BJ (cell line): Measurements from ENCODE around the gene ADCY2. TPM values are rescaled to one million over a fixed set of nuclear protein-coding genes. Genes with fewer than 3 reads are reported as not detected.

Source experiments
- CTCF ChIA-PET: fragments of 350-600 bp; formaldehyde crosslinking; extraction: SDS; loops from one replicate; lab custom pipeline; 2021; ENCODE audit warnings: antibody characterized with exemption, inconsistent platforms; lab: Yijun Ruan, JAX
- POLR2A ChIA-PET: fragments of 300-600 bp; sonication (Branson Sonifier 250); formaldehyde crosslinking; extraction: SDS; loops from one replicate; lab custom pipeline; 2021; ENCODE audit warnings: antibody characterized with exemption; lab: Charles Lee
- DNase-seq: peaks from one replicate; pipeline ENCODE4 v3.0.0-alpha.2; 2011; ENCODE audit warnings: low read depth
- H3K27me3 ChIP-seq: 2 replicates; pipeline ENCODE4 v1.6.0; 2011; ENCODE audit warnings: low read length; ENCODE audit not compliant: control insufficient read depth, insufficient read depth
- H3K36me3 ChIP-seq: 2 replicates; pipeline ENCODE4 v1.5.1; 2011; ENCODE audit warnings: low read length; ENCODE audit not compliant: control insufficient read depth, insufficient read depth
- H3K4me3 ChIP-seq: 2 replicates; pipeline ENCODE4 v1.5.1; 2011; ENCODE audit warnings: low read depth, mild to moderate bottlenecking, control low read depth, low read length
- polyA plus RNA-seq: library from polyadenylated mRNA; depleted of rRNA; stranded (reverse); fragments of >200 nt; gene quantifications from 2 replicates; pipeline ENCODE4 v1.2.3, GENCODE V29; 2011
- TF ChIP-seq, protein P1 (sequence below): IDR thresholded peaks from 2 replicates; pipeline ENCODE4 v1.5.1; 2011; ENCODE audit warnings: low read depth, mild to moderate bottlenecking, control low read depth, inconsistent platforms, low read length, moderate library complexity; ENCODE audit not compliant: insufficient read depth

Gene ADCY2
- polyA plus RNA-seq, 1 experiment: not detected

DNA sequence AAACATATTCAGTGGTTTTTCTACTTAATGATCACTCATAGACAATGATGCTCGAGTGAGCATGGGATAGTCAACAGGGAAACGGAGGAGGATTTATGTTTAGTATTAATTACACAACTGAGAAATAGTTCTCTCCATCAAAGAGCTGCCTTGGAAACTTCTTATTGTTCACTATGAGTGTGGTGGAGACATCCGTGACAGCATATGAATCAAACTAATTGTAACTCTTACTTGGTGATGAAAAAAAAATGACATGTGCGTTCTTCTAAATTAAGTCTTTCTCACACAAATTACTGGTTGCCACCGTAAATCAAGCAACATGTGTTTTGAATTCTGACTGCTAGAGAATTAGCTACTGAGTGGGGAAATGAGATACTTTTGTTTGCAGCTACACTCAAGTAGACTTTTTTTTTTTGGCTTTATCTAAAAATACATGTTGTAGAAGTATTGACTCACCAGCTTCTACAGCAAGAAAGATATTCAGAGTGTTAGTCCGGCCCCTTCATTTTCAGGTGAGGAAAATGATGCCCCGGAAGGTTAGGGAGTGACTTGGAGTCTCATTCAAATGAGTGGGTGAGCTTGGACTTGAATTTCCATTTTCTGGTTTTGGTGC, 275.5 kb downstream of the ADCY2 start:
- TF ChIP-seq, protein P1, sequence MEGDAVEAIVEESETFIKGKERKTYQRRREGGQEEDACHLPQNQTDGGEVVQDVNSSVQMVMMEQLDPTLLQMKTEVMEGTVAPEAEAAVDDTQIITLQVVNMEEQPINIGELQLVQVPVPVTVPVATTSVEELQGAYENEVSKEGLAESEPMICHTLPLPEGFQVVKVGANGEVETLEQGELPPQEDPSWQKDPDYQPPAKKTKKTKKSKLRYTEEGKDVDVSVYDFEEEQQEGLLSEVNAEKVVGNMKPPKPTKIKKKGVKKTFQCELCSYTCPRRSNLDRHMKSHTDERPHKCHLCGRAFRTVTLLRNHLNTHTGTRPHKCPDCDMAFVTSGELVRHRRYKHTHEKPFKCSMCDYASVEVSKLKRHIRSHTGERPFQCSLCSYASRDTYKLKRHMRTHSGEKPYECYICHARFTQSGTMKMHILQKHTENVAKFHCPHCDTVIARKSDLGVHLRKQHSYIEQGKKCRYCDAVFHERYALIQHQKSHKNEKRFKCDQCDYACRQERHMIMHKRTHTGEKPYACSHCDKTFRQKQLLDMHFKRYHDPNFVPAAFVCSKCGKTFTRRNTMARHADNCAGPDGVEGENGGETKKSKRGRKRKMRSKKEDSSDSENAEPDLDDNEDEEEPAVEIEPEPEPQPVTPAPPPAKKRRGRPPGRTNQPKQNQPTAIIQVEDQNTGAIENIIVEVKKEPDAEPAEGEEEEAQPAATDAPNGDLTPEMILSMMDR: no peak
- ChIA-PET CTCF (no interaction called here), POLR2A (no interaction called here)
- no peak overlapping the region for H3K4me3 ChIP-seq
- no peak for DNase-seq
- H3K36me3 ChIP-seq: no peaks in the 10 kb centered on the region
- H3K27me3 ChIP-seq: no peaks in the 10 kb centered on the region

DNA sequence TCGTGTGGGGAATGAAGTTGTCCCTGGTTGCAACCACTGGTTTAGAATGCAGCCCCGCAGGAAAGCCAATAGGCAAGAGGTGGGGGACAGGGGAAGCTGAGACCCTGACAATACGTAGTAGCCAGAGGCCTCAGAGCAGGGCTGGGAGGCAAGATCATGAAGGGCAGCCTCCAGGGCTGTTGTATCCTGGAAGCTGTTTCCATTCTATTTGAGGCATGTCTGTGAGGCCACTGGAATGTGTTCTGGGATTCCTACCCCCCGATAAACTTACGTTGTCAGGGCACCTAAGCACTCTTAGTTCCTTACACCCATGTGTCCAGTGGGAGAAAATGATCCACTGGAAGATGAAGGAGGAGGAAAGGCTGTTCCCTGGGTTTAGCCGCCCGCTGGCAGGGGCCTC, 277.7 kb downstream of the ADCY2 start:
- ChIA-PET CTCF (interaction anchor here (1.0 kb wide), 1 partner anchor 13 kb away, joined by 3 read pairs; no protein-coding TSS in a partner anchor), POLR2A (no interaction called here)
- no peaks in the 10 kb centered on the region for H3K27me3 ChIP-seq
- no peak overlapping the region for H3K4me3 ChIP-seq
- TF ChIP-seq, protein P1: no peak
- DNase-seq: no peak
- H3K36me3 ChIP-seq: no peaks in the 10 kb centered on the region

DNA sequence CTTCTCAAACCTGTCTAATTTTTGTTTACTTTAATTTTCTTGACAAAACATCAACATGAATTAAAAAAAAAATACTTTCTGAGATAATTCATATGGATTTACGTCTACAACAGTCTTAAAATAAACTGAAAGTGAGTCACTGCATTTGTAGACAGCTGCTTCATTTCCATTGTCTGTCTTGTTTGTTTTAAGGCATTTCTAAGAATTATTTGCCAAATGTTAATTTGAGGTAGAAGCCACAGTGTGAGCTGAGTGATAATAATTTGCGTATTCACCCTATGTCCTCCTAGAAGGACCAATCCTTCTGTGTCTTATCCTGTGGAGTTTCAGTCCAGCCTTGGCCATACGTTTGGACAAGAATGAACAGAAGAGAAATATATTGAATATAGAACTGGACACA, 280.5 kb downstream of the ADCY2 start:
- CTCF ChIA-PET: no interaction called here
- H3K4me3 ChIP-seq: no peak overlapping the region
- TF ChIP-seq, protein P1: no peak
- POLR2A ChIA-PET: no interaction called here
- DNase-seq: no peak
- no peaks in the 10 kb centered on the region for H3K27me3 ChIP-seq
- H3K36me3 ChIP-seq: no peaks in the 10 kb centered on the region

DNA sequence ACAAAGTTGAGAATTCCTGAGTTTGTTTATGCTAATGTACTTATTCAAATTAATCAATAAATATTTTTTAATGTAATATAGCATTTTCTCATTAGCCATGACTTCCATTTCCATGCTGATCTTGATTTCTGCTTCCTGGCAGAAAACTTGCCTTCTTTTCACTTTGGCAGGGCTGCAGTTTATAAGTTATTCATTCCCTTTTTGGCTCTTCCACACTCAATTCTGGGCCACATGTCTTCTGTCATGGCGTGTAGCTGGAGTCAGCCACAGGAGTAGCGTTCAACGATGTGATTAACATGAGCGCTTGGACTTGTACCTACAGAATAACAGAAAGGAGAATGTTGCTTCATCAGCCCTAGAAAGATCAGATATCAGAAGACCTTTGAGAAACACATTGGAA, 282.1 kb downstream of the ADCY2 start:
- POLR2A ChIA-PET: no interaction called here
- Histone ChIP-seq H3K4me3 (no peak overlapping the region), H3K27me3 (no peaks in the 10 kb centered on the region), H3K36me3 (no peaks in the 10 kb centered on the region)
- CTCF ChIA-PET: no interaction called here
- no peak for DNase-seq
- TF ChIP-seq, protein P1: no peak

DNA sequence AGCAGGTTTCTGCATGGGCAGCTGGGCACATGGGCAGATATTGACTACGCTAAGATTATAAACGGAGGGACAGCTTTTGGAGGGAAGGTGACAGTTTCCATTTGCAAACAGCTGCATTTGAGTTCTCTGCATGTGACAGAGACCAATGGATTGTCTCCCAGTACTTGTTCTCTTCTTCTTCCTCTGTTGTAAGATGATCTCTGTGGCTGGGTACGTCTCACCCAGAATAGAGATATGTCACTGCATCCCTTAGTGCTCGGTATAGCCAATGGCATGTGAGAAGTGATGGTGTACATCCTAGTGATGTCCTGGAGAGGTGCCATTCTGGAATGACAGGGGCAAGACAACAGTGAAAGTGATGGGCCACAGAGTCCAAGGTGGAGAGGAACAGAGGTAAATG, 283.7 kb downstream of the ADCY2 start:
- TF ChIP-seq, protein P1: no peak
- Histone ChIP-seq H3K36me3 (no peaks in the 10 kb centered on the region), H3K4me3 (no peak overlapping the region), H3K27me3 (no peaks in the 10 kb centered on the region)
- ChIA-PET POLR2A (no interaction called here), CTCF (no interaction called here)
- no peak for DNase-seq
